NCI-H1930 (cell line): Measurements from ENCODE around the gene PAMR1.

ENCODE experiments used
- DNase-seq, 2 experiments: peaks; one replicate each; lab custom pipeline; 2025; lab: John Stamatoyannopoulos, UW

Gene PAMR1

GRCh38 chr11:35458846-35459245, 66.6 kb downstream of the PAMR1 start:
- DNase-seq = no peak

DNA sequence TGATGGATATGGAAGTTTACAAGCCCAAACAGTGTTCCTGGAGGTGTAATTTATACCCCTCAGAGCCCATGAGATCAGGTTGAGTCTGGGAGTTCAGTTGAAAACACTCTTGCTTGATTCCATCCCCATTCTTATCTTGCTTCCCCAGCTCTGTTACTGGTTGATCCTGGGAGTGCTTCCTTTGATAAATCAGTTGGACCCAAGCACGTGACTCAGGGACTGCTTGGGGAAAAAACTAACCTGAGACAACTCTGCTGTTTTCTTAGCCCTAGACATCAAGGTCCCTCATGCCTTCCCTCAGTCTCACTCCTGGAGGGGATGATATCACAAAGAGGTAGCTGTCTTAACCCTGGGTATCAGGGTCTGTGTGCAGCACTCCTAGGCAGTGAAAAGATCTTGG, 71.1 kb downstream of the PAMR1 start:
- no peak for DNase-seq

DNA sequence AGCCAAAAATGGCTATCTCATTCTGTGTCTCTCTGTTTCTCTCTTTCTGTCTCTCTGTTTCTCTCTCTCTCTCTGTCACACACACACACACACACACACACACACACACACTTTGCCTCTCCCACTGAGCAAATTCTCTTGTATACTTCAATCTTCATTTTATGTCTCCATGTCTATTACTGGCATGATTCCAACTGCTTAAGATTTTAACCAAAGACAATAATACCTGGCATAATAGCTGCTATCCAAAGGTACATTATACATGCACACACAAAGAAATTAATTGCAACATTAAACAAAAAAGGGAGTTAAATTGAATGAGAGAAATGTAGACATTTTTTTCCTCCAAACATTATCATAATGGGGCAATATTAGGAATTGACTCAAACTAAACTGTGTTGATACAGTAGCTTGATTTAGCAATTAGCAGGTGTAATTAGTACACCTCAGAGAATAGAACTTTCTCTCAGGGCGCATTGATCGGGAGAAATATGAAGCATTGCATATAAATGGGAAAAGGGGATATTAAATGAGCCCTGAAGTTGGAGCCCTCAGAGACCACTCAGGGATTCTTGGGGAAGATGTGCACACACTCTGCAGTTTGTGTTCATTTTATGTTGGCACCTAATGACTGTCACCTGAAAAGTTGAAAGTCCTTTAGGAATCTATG, 88.7 kb downstream of the PAMR1 start:
- DNase-seq = no peak

DNA sequence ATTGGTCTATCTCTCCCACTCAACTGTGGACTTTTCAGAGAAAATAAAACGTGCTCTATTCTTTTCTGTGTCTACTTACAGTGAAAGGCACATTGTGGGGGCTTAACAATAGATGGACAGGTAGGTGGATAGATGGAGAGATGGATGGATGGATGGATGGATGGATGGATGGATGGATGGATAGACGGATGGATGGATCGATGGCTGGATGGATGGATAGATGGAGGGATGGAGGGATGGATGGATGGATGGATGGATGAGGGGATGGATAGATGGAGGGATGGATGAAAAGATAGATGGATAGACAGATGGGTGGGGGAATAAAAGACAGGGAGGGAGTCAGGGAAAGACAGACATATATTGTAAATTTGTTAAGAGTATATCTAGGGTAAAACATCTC, 91.8 kb downstream of the PAMR1 start:
- no peak for DNase-seq

DNA sequence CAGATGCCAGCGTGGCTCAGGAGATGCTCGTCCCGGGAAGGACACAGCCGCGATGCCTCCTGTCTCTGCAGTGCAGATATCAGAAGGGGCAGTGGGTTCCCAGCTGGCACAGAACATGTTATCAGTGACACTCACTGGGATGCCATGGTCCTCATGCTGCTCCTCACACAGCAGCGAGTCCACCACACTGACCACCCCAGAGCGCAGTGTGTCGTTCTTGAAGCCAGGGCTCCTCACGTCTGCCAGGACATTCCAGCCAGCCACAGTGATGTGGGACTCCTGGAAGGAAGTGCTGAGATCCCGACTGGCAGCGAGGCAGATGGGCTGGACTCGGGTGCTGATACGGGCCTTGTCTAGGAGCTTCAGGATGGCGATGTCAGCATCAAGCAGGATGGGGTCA, 93.0 kb downstream of the PAMR1 start:
- no peak for DNase-seq

DNA sequence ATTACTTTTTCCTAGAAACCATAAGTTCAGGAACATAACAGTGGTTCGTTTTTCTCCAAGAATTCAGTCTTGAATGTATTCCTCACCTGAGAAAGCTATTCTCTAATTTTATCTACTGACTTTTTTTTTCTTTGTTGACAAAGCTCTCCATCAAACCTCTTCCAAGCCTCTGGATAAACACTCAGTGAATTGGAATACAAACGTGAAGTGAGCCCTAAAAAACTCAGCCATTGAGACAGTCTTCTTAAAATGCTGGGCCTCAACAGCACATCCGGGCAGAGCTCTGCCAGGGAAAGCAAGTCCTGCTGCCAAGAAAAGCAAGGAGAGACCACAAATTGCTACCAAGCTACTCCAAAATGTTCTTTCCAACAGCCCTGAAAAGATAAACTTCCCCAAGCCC, 98.3 kb downstream of the PAMR1 start:
- DNase-seq = no peak

- DNase-seq = no peak
Observed at GRCh38 chr11:35426351-35426750, 99.1 kb downstream of the PAMR1 start.

GRCh38 chr11:35425603-35426212, 99.7 kb downstream of the PAMR1 start:
- DNase-seq = no peak

DNA sequence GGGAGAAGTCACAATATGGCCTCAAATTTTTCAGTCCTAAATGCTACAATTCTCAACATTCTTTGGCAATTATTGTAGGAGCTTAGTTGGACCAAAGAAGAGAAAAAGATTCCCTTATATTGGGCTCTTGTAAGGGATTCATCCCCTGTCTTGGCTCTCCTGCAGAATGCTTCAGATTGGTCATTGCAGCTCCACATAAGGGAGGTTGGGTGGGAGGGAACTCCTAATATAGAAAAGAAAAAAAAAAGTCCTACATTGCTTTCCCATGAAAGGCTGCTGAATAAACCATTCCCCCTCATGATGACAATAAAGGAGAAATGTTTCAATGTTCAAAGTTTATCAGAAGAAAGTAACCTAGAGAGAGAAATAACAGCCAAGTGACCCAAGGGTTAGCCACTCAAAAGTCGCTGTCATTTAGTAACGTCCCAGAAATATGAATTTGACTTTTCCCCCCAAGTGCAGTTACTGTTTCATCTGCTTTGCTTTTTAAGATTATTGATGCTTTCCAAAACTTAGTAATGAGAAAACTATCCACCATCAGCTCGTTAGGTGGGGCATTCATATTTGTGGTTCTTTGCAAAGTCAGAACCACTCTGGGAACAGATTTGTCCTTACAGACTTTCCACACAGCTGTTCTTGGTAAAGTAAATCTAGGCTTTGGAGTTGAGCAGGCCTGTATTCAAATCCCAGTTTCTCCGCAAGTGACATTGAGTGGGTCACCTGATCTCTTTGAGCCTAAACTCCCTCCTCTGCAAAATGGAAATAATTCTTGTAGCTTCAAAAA, 101.1 kb downstream of the PAMR1 start:
- DNase-seq = no peak

GRCh38 chr11:35420371-35420770, 105.0 kb downstream of the PAMR1 start:
- DNase-seq = no peak

- no peak for DNase-seq
Observed at GRCh38 chr11:35419830-35420333, 105.5 kb downstream of the PAMR1 start.

- peak in 1 of 2 experiments; percentile 51 for DNase-seq
Observed at GRCh38 chr11:35419184-35419829, 106.1 kb downstream of the PAMR1 start, which contains the start of gene SLC1A2. Gene SLC1A2 (minus strand): TSS chr11:35419558. CDS start chr11:35418966, 592 bp downstream.

DNA sequence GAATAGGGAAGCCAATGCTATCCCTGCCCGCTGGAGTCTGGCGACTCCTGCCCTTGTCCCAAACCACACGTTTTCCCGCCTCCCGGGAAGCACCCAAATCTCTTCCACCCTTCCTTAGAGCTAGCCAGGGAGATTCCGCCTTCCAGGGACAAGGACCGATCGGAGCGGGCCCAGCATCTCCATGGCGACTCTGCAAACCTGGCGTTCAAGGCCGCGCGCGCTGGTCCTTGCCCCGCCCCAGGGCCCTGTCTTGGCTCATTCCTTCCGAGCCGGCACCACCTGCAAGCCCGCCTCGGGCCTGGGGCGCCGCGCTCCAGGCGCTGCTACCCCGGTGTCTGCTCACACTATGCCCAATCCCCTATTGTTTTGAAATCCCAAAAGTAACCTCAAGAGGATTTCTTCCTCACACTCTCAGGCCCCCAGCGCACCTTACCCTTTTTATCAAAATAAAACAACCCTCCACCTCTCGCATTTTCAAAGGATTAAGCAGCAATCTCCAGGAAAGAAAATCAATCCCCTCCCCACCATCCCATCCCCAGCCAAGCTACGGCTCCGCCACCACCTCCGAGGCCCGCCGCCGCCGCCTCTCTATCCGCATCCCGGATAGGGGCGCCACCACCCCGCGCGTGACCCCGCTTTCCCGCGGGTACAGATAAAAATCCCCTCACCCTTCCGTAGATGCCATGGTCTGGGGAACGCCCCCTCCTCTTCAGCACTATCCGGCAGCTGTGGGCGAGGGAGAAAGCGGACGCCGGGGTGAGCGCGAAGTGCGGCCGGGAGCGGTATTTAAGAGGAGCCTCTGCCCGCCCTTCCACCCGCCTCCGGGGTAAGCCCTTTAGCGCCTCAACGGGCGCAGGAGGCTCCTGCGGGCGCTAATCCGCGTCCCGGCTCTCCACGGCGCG, 106.9 kb downstream of the PAMR1 start:
- DNase-seq = peak; percentile 17 to 62

DNA sequence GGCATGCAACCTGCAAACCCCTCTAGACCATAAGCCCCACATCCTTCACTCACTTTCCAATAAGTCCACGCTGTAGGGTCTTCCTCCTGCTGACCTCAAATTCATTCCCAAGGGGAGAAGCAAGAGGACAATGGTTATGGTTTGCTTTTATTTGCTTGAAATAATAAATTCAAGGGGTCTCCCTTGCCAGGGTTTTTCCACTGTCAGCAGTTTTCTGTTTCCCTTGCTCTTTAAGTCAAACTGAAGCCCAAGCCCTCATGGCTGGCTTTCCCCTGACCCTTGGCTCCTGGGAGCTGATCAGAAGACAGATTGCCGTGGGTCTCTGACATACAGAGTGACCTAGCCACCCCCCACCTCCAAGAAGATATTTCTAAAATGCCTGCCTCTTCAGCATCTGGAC, 109.9 kb downstream of the PAMR1 start:
- DNase-seq = no peak

DNA sequence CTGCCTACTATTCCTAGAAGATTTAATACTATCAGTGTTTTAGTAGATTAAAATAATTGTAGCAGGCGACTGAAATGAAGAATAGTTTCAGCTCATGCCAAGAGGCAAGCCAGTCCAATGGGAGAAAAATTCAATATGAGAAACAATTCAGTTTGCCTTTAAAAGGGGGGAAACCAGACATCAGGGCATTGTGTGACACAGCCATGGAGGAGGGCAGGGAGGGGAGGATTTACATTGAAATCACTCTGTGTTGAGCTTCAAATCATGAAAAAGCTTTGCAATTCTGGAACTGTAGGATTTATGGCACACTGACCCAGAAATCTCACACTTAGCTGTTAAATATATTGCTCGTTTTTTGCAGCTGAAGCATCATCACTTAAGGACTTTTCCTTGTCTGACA, 110.6 kb downstream of the PAMR1 start:
- no peak for DNase-seq

- no peak for DNase-seq
Observed at GRCh38 chr11:35414311-35414710, 111.1 kb downstream of the PAMR1 start.

DNA sequence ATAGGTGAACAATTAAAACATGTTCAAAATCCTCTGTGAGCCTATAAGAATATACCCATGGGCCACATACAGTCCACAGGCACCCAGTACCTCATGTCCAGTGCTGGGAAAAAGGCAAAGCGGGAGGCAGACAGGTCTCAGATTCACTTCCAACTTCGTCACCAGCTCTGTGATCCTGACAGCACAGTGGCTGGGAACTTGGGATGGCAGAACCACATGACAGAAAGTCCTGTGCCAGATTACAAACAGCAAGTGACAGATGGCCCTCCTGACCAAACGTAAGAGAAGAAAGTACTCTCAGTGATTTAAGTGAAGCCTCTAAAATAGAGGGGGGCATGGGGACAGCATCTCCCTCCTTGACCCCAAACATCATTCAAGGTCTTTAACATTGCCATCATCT, 111.8 kb downstream of the PAMR1 start:
- DNase-seq = no peak

DNA sequence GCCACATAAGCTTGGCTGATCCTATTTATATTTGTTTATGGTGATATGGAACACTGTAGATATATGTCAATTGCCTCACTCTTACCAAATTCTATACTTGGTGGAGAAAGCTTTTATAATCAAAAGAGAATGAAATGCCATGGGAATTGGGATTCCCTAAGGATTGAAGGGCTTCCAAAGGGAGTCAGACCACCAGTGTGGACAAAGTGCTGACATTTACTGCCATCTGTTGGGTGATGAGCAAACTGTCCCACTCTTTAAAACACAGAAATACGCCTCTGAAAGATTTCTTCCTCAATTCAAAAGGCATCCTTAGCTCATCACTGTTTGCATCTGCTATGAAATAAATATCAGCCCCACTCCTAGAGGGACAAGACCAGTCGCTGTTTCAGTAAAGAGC, 113.1 kb downstream of the PAMR1 start:
- peak in 1 of 2 experiments; percentile 24 for DNase-seq

DNA sequence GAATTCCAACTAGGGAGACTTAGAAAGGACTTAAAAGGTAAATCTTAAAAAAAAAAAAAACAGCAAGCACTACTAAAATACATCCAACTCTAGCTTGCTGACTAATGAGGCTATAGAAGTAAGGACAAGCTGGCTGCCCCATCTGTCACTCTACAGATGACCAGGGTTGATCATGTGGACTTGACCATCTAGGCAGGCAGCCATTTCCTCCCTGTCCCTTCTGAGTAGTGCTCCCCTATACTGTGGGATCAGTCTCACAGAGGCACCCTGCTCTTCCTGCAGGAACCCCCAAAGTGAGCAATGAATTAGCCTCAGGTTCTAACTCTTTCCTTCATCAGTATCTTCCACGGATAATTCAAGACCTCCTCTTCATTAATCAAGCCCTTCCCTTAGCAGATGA, 118.4 kb downstream of the PAMR1 start:
- no peak for DNase-seq

DNA sequence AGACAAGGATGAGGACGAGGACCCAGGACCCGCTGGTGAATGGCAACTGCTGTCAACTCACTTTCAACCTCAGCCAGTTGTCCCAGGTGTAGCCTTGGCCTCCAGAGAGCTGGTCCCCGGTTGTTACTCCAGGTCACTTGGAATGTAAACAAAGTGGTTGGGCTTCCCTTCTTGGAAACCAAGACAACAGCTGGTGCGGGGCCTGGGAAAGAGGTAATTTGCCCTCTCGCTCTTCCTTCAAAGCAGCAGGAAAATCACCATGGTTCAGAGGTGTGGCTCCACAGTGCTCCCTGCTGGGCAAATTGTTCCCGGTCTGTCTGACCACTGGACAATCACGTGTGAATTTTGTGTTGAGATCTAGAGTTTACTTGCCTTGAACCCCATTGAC, 121.0 kb downstream of the PAMR1 start:
- DNase-seq = peak in 1 of 2 experiments; percentile 14

- DNase-seq = no peak
Observed at GRCh38 chr11:35403765-35404387, 121.5 kb downstream of the PAMR1 start.
